Loucy (cell line): Measurements from ENCODE around the gene FGD1.

Experiments
- H2AFZ ChIP-seq: fragments of 200-600 bp; sonication (generic); 2 replicates; pipeline ENCODE4 v1.6.0; 2016; ENCODE audit warnings: antibody characterized with exemption, mild to moderate bottlenecking, low read length, moderate library complexity
- H3F3A ChIP-seq: fragments of 200-600 bp; 2 replicates; pipeline ENCODE4 v1.6.0; 2016; ENCODE audit warnings: antibody characterized with exemption, low read depth, mild to moderate bottlenecking
- H3K27me3 ChIP-seq: fragments of 200-600 bp; sonication (generic); 2 replicates; pipeline ENCODE4 v1.6.1; 2014; ENCODE audit warnings: low read length, mild to moderate bottlenecking; ENCODE audit not compliant: insufficient read depth, poor library complexity, severe bottlenecking
- H3K36me3 ChIP-seq: fragments of 200-600 bp; sonication (generic); 2 replicates; pipeline ENCODE4 v1.6.1; 2016; ENCODE audit warnings: low read length; ENCODE audit not compliant: insufficient read depth
- H3K4me1 ChIP-seq: fragments of 200-600 bp; sonication (generic); 2 replicates; pipeline ENCODE4 v1.5.1; 2014; ENCODE audit warnings: low read length, mild to moderate bottlenecking; ENCODE audit not compliant: insufficient read depth, poor library complexity, severe bottlenecking
- H3K4me2 ChIP-seq: fragments of 200-600 bp; sonication (generic); 2 replicates; pipeline ENCODE4 v1.6.0; 2014; ENCODE audit warnings: antibody characterized with exemption, low read length, low read depth, mild to moderate bottlenecking; ENCODE audit not compliant: poor library complexity, severe bottlenecking
- H3K4me3 ChIP-seq: fragments of 200-600 bp; sonication (generic); 2 replicates; pipeline ENCODE4 v1.5.1; 2014; ENCODE audit warnings: low read length, mild to moderate bottlenecking, mixed read lengths; ENCODE audit not compliant: poor library complexity, severe bottlenecking
- H3K79me2 ChIP-seq: fragments of 200-600 bp; sonication (generic); 2 replicates; pipeline ENCODE4 v1.6.1; 2014; ENCODE audit warnings: low read length; ENCODE audit not compliant: insufficient read depth
- H3K9ac ChIP-seq: fragments of 200-600 bp; sonication (generic); 2 replicates; pipeline ENCODE4 v1.6.0; 2014; ENCODE audit warnings: mild to moderate bottlenecking, low read depth, low read length, moderate library complexity; ENCODE audit not compliant: poor library complexity, severe bottlenecking
- H3K9me2 ChIP-seq: fragments of 200-600 bp; sonication (generic); replicated peaks from 2 replicates; pipeline ENCODE4 v1.6.1; 2016; ENCODE audit warnings: low read depth, low read length, mixed read lengths
- H3K9me3 ChIP-seq: fragments of 200-600 bp; sonication (generic); 2 replicates; pipeline ENCODE4 v1.6.1; 2014; ENCODE audit warnings: mild to moderate bottlenecking, antibody characterized with exemption, low read length, low read depth; ENCODE audit not compliant: insufficient read depth
- H4K20me1 ChIP-seq: fragments of 200-600 bp; sonication (generic); 2 replicates; pipeline ENCODE4 v1.6.0; 2014; ENCODE audit warnings: antibody characterized with exemption, low read length, mild to moderate bottlenecking; ENCODE audit not compliant: insufficient read depth, poor library complexity, severe bottlenecking
- CTCF ChIP-seq: fragments of 200-600 bp; sonication (generic); conservative IDR thresholded peaks from 2 replicates; pipeline ENCODE4 v1.5.1; 2014; ENCODE audit warnings: mild to moderate bottlenecking, antibody characterized with exemption, low read length
- EZH2phosphoT487 ChIP-seq: fragments of 200-600 bp; IDR thresholded peaks from 2 replicates; pipeline ENCODE4 v1.6.1; 2018; ENCODE audit warnings: antibody characterized with exemption, mild to moderate bottlenecking, moderate library complexity, borderline replicate concordance

FGD1 gene

GRCh38 chrX:54484666-54485065 lies 11.4 kb downstream of the FGD1 start:
- Histone ChIP-seq H4K20me1 (no peaks in the 10 kb centered on the region), H3K4me1 (no peaks in the 10 kb centered on the region), H3K79me2 (no peaks in the 10 kb centered on the region), H3K4me2 (no peak overlapping the region), H3K4me3 (no peak overlapping the region), H3K9ac (no peak overlapping the region), H3F3A (no peaks in the 10 kb centered on the region), H3K9me2 (no peaks in the 10 kb centered on the region), H3K27me3 (no peaks in the 10 kb centered on the region), H3K36me3 (no peaks in the 10 kb centered on the region), H3K9me3 (no peaks in the 10 kb centered on the region), H2AFZ (no peak overlapping the region)
- TF ChIP-seq EZH2phosphoT487 (no peak), CTCF (no peak)

GRCh38 chrX:54483946-54484345 lies 12.1 kb downstream of the FGD1 start:
- Histone ChIP-seq H3K9me3 (no peaks in the 10 kb centered on the region), H3K4me1 (no peaks in the 10 kb centered on the region), H2AFZ (no peak overlapping the region), H3K79me2 (no peaks in the 10 kb centered on the region), H3K27me3 (no peaks in the 10 kb centered on the region), H3K4me2 (no peak overlapping the region), H3F3A (no peaks in the 10 kb centered on the region), H3K9me2 (no peaks in the 10 kb centered on the region), H3K4me3 (no peak overlapping the region), H3K9ac (no peak overlapping the region), H4K20me1 (no peaks in the 10 kb centered on the region), H3K36me3 (no peaks in the 10 kb centered on the region)
- TF ChIP-seq EZH2phosphoT487 (no peak), CTCF (no peak)

GRCh38 chrX:54482839-54483593 lies 13.0 kb downstream of the FGD1 start:
- Histone ChIP-seq H3K4me2 (no peak overlapping the region), H3K9me3 (no peaks in the 10 kb centered on the region), H3K36me3 (no peaks in the 10 kb centered on the region), H3F3A (no peaks in the 10 kb centered on the region), H3K4me1 (no peaks in the 10 kb centered on the region), H3K79me2 (no peaks in the 10 kb centered on the region), H3K4me3 (no peak overlapping the region), H3K9me2 (no peaks in the 10 kb centered on the region), H4K20me1 (no peaks in the 10 kb centered on the region), H2AFZ (no peak overlapping the region), H3K9ac (no peak overlapping the region), H3K27me3 (no peaks in the 10 kb centered on the region)
- no peak for TF ChIP-seq EZH2phosphoT487
- no peak for TF ChIP-seq CTCF
